Keratinocyte (primary cell): ENCODE data around the gene GCH1.

Experiments
- CTCF ChIP-seq, 3 experiments: IDR thresholded peaks in 1 of 3; conservative IDR thresholded peaks in 1 of 3; optimal IDR thresholded peaks in 1 of 3; 2 replicates in 2 of 3; 3 replicates in 1 of 3; pipeline versions ENCODE3 to v1.5.1; 2011; ENCODE audit warnings: low read length in 3 of 3, mild to moderate bottlenecking in 3 of 3, moderate library complexity in 2 of 3, control low read depth in 1 of 3, inconsistent platforms in 1 of 3; ENCODE audit not compliant: insufficient read depth in 2 of 3; ENCODE audit errors: extremely low read depth in 1 of 3
- EZH2 ChIP-seq: IDR thresholded peaks from one replicate; pipeline ENCODE4 v1.6.1; 2012; ENCODE audit warnings: inconsistent platforms, mild to moderate bottlenecking, low read length, moderate library complexity

DNA sequence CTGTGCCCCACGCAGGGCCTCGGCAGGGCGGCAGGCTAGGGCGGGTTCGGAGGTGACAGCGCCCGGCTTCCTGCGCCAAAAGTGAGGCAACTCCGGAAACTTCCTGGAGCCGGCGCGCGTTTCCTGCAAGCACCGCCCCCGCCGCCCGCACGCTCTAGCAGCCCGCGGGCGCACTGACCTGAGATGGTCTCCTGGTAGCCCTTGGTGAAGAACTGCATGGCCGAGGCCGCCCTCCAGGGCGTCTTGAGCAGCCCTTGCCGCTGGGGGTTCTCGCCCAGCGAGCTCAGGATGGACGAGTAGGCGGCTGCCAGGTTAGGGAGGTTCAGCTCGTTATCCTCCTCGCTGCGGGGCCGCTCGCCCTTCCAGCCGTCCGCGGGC is 494 bp downstream of the GCH1 start:
- no peak for TF ChIP-seq CTCF (optimal IDR thresholded peaks at IDR 0.05 in 1 of 3, IDR thresholded peaks at IDR 0.05 in 1 of 3, conservative IDR thresholded peaks at IDR 0.05 in 1 of 3; ENCODE audit: extremely low read depth in 1 of 3, insufficient read depth in 2 of 3, low read length in 3 of 3)
- no peak for TF ChIP-seq EZH2
